Neutrophil (primary cell): ENCODE data around the gene SH2D2A.

Experiments used
- H3K27ac ChIP-seq: fragments of 200-600 bp; sonication (generic); 2 replicates; pipeline ENCODE4 v1.5.1; 2016; ENCODE audit warnings: mild to moderate bottlenecking, moderate library complexity
- H3K27me3 ChIP-seq: fragments of 200-600 bp; sonication (generic); 2 replicates; pipeline ENCODE4 v1.6.0; 2016; ENCODE audit warnings: mild to moderate bottlenecking
- H3K36me3 ChIP-seq: fragments of 200-600 bp; sonication (generic); 2 replicates; pipeline ENCODE4 v1.5.1; 2017
- H3K4me1 ChIP-seq, 2 experiments: fragments of 200-600 bp in 1 of 2; sonication (generic) in 1 of 2; 1 replicate in 1 of 2; 2 replicates in 1 of 2; pipeline versions ENCODE4 v1.5.1 to v1.6.1; 2013 to 2016; ENCODE audit warnings: low read depth in 1 of 2, low read length in 1 of 2, mild to moderate bottlenecking in 1 of 2, moderate library complexity in 1 of 2; ENCODE audit not compliant: control insufficient read depth in 1 of 2, insufficient read depth in 1 of 2
- H3K4me3 ChIP-seq, 2 experiments: fragments of 200-600 bp in 1 of 2; sonication (generic) in 1 of 2; 1 replicate in 1 of 2; 2 replicates in 1 of 2; pipeline ENCODE4 v1.5.1; 2013 to 2016; ENCODE audit warnings: low read depth in 1 of 2, low read length in 1 of 2, mild to moderate bottlenecking in 1 of 2, moderate library complexity in 1 of 2
- H3K9me3 ChIP-seq: fragments of 200-600 bp; sonication (generic); 2 replicates; pipeline ENCODE4 v1.5.1; 2016
- TF ChIP-seq, protein P1 (sequence below): fragments of 200-600 bp; sonication (generic); IDR thresholded peaks from 2 replicates; pipeline ENCODE4 v1.5.1; 2016; ENCODE audit warnings: antibody characterized with exemption

The SH2D2A gene

GRCh38 chr1:156858959-156859522, 42.4 kb upstream of the SH2D2A start, which contains the start of gene INSRR:
Gene INSRR (minus strand): TSS chr1:156859117. CDS start chr1:156858621, 496 bp downstream.
- Histone ChIP-seq H3K4me1 (no peaks in the 10 kb centered on the region), H3K27me3 (peaks cover 100% of the 10 kb centered on the region), H3K9me3 (no peaks in the 10 kb centered on the region), H3K36me3 (no peaks in the 10 kb centered on the region), H3K4me3 (no peak within 1 kb of the TSS), H3K27ac (no peak within 1 kb of the TSS)
- TF ChIP-seq, protein P1, sequence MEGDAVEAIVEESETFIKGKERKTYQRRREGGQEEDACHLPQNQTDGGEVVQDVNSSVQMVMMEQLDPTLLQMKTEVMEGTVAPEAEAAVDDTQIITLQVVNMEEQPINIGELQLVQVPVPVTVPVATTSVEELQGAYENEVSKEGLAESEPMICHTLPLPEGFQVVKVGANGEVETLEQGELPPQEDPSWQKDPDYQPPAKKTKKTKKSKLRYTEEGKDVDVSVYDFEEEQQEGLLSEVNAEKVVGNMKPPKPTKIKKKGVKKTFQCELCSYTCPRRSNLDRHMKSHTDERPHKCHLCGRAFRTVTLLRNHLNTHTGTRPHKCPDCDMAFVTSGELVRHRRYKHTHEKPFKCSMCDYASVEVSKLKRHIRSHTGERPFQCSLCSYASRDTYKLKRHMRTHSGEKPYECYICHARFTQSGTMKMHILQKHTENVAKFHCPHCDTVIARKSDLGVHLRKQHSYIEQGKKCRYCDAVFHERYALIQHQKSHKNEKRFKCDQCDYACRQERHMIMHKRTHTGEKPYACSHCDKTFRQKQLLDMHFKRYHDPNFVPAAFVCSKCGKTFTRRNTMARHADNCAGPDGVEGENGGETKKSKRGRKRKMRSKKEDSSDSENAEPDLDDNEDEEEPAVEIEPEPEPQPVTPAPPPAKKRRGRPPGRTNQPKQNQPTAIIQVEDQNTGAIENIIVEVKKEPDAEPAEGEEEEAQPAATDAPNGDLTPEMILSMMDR, result no peak

GRCh38 chr1:156858555-156858956, 41.9 kb upstream of the SH2D2A start:
- TF ChIP-seq, protein P1, result no peak
- H3K36me3 ChIP-seq, result no peaks in the 10 kb centered on the region
- no peak overlapping the region for H3K27ac ChIP-seq
- H3K27me3 ChIP-seq, result peaks cover 100% of the 10 kb centered on the region
- H3K9me3 ChIP-seq, result no peaks in the 10 kb centered on the region
- no peaks in the 10 kb centered on the region for H3K4me1 ChIP-seq
- no peak overlapping the region for H3K4me3 ChIP-seq

DNA sequence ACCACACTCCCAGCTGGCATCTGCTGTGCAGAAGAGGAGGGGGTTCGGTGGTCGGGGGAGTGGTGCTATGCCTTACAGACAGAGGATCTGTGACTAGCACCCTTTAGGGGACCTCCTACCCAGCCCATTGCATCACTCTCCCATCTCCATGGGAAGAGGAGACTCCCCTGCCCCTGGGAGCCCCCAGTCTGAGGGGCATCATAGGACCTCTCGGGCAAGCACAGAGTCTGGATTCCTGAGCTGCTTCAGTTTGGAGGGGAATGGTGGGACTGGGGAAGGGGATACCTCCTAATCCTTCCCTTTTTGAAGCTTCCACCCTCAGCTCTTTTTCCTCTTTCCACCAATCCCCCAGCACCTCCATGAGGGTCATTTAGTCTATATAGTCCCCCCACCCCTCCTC, 40.9 kb upstream of the SH2D2A start:
- TF ChIP-seq, protein P1, result no peak
- H3K4me1 ChIP-seq, result no peaks in the 10 kb centered on the region
- no peaks in the 10 kb centered on the region for H3K9me3 ChIP-seq
- no peak overlapping the region for H3K27ac ChIP-seq
- no peak overlapping the region for H3K4me3 ChIP-seq
- no peaks in the 10 kb centered on the region for H3K36me3 ChIP-seq
- peaks cover 97% of the 10 kb centered on the region for H3K27me3 ChIP-seq

DNA sequence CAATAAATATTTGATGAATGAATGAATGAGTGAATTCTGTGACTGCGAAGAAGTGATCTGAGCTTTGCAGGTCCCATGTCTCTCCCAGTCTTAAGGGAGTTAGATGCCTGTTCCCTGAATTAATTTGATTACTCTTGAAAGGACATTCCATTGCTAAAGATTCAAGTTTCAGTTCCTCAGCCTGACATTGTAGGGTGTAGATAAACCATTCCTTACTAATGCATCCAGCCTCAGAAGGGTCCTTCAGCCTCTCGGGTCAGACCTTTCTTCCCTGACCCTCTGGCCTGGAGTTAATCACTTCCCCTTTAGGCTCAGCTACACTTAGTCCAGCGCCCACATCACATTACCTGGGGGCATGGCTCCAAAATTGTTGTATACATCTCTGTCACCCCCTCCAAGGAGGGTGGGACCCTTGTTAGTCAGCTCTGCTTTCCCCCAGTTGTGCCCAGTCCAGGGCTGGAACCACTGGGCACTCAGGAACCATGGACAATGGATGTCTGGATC, 39.7 kb upstream of the SH2D2A start:
- H3K4me3 ChIP-seq, result no peak overlapping the region
- H3K36me3 ChIP-seq, result no peaks in the 10 kb centered on the region
- no peaks in the 10 kb centered on the region for H3K9me3 ChIP-seq
- H3K27ac ChIP-seq, result no peak overlapping the region
- TF ChIP-seq, protein P1, result no peak
- H3K27me3 ChIP-seq, result peaks cover 97% of the 10 kb centered on the region
- no peaks in the 10 kb centered on the region for H3K4me1 ChIP-seq

DNA sequence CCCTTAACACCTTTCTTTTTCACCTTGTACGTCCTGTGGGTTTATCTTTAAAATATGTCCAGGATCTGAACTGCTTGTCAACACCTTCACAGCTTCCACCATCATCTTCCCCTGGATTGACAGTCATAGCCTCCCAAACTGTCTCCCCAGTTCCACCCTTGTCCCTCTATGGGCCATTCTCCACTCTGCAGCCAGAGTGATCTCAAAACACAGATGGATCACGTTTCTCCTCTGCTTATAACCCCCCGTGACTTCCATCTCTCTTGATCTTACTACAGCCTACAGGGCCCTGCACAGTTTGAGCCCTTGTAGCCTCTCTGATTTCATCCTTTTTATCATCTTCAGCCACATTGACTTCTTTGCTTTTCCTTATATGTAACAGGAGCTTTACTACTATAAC, 38.0 kb upstream of the SH2D2A start:
- TF ChIP-seq, protein P1, result no peak
- Histone ChIP-seq H3K4me1 (no peaks in the 10 kb centered on the region), H3K9me3 (no peaks in the 10 kb centered on the region), H3K36me3 (no peaks in the 10 kb centered on the region), H3K27ac (no peak overlapping the region), H3K4me3 (no peak overlapping the region), H3K27me3 (peaks cover 97% of the 10 kb centered on the region)
